Spleen (tissue), 7 donors: ENCODE measurements around the gene PLPP7.

Source experiments
- CTCF ChIP-seq, 11 experiments: fragments of 200-600 bp in 7 of 11; fragments of 450-650 bp in 4 of 11; sonication (generic) in 4 of 11; IDR thresholded peaks in 8 of 11; conservative IDR thresholded peaks in 3 of 11; 1 replicate in 7 of 11; 2 replicates in 4 of 11; pipeline versions ENCODE4 v1.4.0 to v1.8.0; 2016 to 2021; ENCODE audit warnings: antibody characterized with exemption in 11 of 11, inconsistent platforms in 4 of 11, mild to moderate bottlenecking in 1 of 11
- POLR2A ChIP-seq, 3 donors: fragments of 450-650 bp; IDR thresholded peaks; one replicate each; pipeline ENCODE4 v1.5.1; 2017; ENCODE audit warnings: antibody characterized with exemption in 3 of 3, mild to moderate bottlenecking in 1 of 3
- POLR2AphosphoS5 ChIP-seq, 3 donors: sonication (generic); formaldehyde crosslinking; IDR thresholded peaks; one replicate each; pipeline ENCODE4 v1.5.1; 2017; ENCODE audit warnings: antibody characterized with exemption in 3 of 3
- donor health status: DM: no; HTN: no; CAD: no; lungs with moderate emphysema.
- donor health status: DM: no; HTN: no; CAD: no.
- donor health status: DM: no; HTN: no; CAD: no.

- no peak for TF ChIP-seq CTCF (IDR thresholded peaks at IDR 0.05 in 8 of 11, conservative IDR thresholded peaks at IDR 0.05 in 3 of 11)
- TF ChIP-seq POLR2AphosphoS5 (IDR thresholded peaks at IDR 0.05), result peak in 1 of 3 donors; percentile 48
- no peak for TF ChIP-seq POLR2A (IDR thresholded peaks at IDR 0.05)
Observed at GRCh38 chr9:131257266-131258025, 32.1 kb upstream of the PLPP7 start.
